SJSA1 (cell line): ENCODE results near the gene CHKB. TPM values are rescaled to one million over a fixed set of nuclear protein-coding genes. Genes with fewer than 3 reads are reported as not detected.
"Not testable (repeated sequence)": the region's sequence is repeated elsewhere in the genome, so short reads cannot be mapped to it uniquely, and the experiment has no call there.

Experiments used
- DNase-seq, 2 experiments: peaks; one replicate each; pipeline ENCODE4 v3.0.0-alpha.2; 2015 to 2020; ENCODE audit warnings: low spot score in 2 of 2, low read depth in 1 of 2
- H3K27ac ChIP-seq: fragments of 250-450 bp; sonication (Bioruptor Pico); 2 replicates; pipeline ENCODE4 v1.5.1; 2020; ENCODE audit warnings: mild to moderate bottlenecking, moderate library complexity
- H3K27me3 ChIP-seq: fragments of 250-450 bp; sonication (Bioruptor Pico); replicated peaks from 2 replicates; pipeline ENCODE4 v1.5.1; 2020; ENCODE audit warnings: mild to moderate bottlenecking, moderate library complexity
- H3K36me3 ChIP-seq: fragments of 250-450 bp; sonication (Bioruptor Pico); 2 replicates; pipeline ENCODE4 v1.5.1; 2020; ENCODE audit warnings: mild to moderate bottlenecking
- H3K4me1 ChIP-seq: fragments of 250-450 bp; sonication (Bioruptor Pico); replicated peaks from 2 replicates; pipeline ENCODE4 v1.6.1; 2021; ENCODE audit warnings: mild to moderate bottlenecking
- H3K4me3 ChIP-seq: fragments of 250-450 bp; sonication (Bioruptor Pico); 2 replicates; pipeline ENCODE4 v1.5.1; 2020; ENCODE audit warnings: mild to moderate bottlenecking
- H3K9me3 ChIP-seq: fragments of 250-450 bp; sonication (Bioruptor Pico); replicated peaks from 2 replicates; pipeline ENCODE4 v1.5.1; 2020; ENCODE audit warnings: mild to moderate bottlenecking
- total RNA-seq: library from RNA; depleted of rRNA; stranded (reverse); fragments of >200 nt; shearing (Covaris generic); gene quantifications from 2 replicates; pipeline ENCODE4 v1.2.3, GENCODE V29; 2014

CHKB gene
- total RNA-seq, 1 experiment from 2014 or later = 26.5 TPM

- not testable (repeated sequence) for H3K9me3 ChIP-seq, H3K27ac ChIP-seq, H3K36me3 ChIP-seq, H3K4me1 ChIP-seq, H3K4me3 ChIP-seq, DNase-seq
- peaks cover 60% of the 10 kb centered on the region for H3K27me3 ChIP-seq
Observed at GRCh38 chr22:50608058-50608840, 25.6 kb upstream of the CHKB start.

DNA sequence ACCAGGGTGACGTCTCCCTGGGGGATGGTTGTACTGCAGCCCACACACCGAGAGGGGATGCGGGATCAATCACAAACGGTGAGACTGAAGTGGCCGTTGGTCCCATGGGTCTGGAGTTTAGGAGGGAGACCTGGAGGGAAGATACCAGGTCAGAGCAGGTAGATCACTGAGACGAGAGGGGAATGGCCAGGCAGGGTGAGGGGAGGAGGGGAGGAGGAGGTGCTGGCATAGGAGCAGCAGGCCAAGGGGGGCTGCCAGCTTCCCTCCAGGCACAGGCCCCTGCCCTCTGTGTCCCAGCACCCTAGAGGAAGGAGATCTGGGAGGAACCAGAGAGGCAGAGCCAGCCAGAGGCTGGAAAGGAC is 25.0 kb upstream of the CHKB start:
- Histone ChIP-seq H3K27ac (no peak overlapping the region), H3K9me3 (no peaks in the 10 kb centered on the region), H3K4me3 (no peak overlapping the region), H3K36me3 (no peaks in the 10 kb centered on the region), H3K4me1 (no peaks in the 10 kb centered on the region), H3K27me3 (peaks cover 61% of the 10 kb centered on the region)
- no peak for DNase-seq

- Histone ChIP-seq H3K4me3 (no peak overlapping the region), H3K27ac (no peak overlapping the region), H3K36me3 (no peaks in the 10 kb centered on the region), H3K9me3 (no peaks in the 10 kb centered on the region), H3K4me1 (no peaks in the 10 kb centered on the region), H3K27me3 (peaks cover 62% of the 10 kb centered on the region)
- DNase-seq = peak in 1 of 2 experiments; percentile 33
Observed at GRCh38 chr22:50606946-50607658, 24.5 kb upstream of the CHKB start.

DNA sequence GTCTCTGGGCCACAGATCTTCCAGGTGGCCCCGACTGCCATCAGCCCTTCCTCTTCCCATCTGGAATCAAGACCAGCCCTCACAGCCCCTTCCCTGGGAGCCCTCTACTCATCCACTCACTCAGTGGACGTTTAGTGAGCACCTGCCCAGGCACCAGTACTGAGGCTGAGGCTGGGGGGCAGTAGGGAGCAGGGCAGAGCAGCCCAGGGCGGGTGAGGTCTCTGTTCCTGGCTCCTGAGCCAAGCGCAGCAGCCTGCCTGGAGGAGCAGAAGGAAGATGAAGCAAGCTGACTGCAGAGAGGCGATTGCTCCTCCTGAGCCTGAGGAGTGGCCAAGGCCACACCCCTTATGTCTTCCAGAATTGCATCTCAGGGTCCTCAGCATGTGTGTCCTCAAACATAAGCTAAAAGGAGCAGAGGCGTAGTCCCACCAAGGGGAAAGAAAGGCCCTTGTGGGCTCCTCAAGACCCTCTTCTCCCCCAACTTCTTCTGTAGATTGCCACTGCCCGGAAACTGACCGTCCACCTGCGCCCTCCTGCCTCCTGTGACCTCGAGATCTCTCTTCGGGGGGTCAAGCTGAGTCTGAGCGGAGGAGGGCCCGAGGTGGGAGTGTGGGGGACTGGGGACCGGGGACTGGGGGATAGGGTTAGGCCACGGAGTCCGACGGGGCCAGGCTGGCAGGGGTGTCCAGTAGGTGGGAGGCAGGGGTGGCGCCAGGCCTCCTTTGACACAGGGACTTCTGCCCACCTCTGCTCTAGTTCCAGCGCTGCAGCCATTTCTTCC is 23.7 kb upstream of the CHKB start:
- Histone ChIP-seq H3K36me3 (no peaks in the 10 kb centered on the region), H3K4me1 (no peaks in the 10 kb centered on the region), H3K27me3 (peaks cover 60% of the 10 kb centered on the region), H3K9me3 (no peaks in the 10 kb centered on the region), H3K4me3 (no peak overlapping the region), H3K27ac (no peak overlapping the region)
- DNase-seq = peak in 1 of 2 experiments; percentile 34

DNA sequence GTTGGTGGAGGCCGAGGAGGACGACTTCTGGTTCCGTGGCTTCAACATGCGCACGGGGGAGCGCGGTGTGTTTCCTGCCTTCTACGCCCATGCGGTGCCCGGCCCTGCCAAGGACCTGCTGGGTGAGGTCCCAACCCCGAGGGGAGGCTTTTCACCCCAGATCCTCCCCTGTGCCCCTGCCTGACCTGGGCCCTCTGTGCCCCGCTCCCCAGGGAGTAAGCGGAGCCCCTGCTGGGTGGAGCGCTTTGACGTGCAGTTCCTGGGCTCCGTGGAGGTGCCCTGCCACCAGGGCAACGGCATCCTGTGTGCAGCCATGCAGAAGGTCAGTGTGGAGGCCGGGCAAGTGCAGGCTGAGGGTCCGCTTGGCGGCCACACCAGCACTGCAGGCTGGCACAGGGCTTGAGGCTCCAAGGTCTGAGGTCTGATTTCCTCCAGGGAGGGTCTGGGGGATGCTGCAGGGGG is 23.0 kb upstream of the CHKB start:
- Histone ChIP-seq H3K4me3 (no peak overlapping the region), H3K4me1 (no peaks in the 10 kb centered on the region), H3K27me3 (peaks cover 63% of the 10 kb centered on the region), H3K27ac (no peak overlapping the region), H3K9me3 (no peaks in the 10 kb centered on the region), H3K36me3 (no peaks in the 10 kb centered on the region)
- DNase-seq = peak in 1 of 2 experiments; percentile 32

DNA sequence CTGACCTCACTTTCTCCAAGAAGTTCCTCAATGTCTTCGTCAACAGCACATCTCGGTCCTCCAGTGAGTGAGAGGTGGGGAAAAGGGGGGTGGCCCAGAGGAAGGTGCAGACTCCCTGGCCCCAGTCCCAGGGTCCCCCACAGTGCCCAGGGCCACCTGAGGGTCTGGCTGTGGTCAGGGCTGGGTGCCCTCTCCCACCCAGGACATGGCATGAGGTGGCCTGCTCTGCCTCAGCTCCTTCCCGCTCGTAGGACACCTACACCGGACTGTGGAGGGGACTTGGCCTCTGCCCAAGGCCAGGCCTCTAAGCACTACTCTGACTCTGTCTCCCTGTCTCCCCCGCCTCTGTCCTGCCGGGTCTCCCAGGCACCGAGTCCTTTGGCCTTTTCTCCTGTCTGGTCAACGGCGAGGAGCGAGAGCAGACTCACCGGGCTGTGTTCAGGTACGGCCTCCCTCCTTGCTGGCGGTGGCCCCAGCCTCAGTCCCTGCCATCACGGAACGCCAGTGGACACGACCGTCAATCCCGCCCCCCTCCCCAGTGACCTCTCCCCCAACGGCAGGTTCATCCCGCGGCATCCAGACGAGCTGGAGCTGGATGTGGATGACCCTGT is 22.5 kb upstream of the CHKB start:
- Histone ChIP-seq H3K4me1 (no peaks in the 10 kb centered on the region), H3K27ac (no peak overlapping the region), H3K9me3 (no peaks in the 10 kb centered on the region), H3K36me3 (no peaks in the 10 kb centered on the region), H3K27me3 (peaks cover 60% of the 10 kb centered on the region), H3K4me3 (no peak overlapping the region)
- DNase-seq = no peak

- H3K9me3 ChIP-seq = no peaks in the 10 kb centered on the region
- H3K4me3 ChIP-seq = no peak overlapping the region
- H3K36me3 ChIP-seq = no peaks in the 10 kb centered on the region
- DNase-seq = peak in 1 of 2 experiments; percentile 38
- H3K27ac ChIP-seq = no peak overlapping the region
- H3K4me1 ChIP-seq = no peaks in the 10 kb centered on the region
- H3K27me3 ChIP-seq = peaks cover 60% of the 10 kb centered on the region
Observed at GRCh38 chr22:50604256-50605001, 21.8 kb upstream of the CHKB start.

DNA sequence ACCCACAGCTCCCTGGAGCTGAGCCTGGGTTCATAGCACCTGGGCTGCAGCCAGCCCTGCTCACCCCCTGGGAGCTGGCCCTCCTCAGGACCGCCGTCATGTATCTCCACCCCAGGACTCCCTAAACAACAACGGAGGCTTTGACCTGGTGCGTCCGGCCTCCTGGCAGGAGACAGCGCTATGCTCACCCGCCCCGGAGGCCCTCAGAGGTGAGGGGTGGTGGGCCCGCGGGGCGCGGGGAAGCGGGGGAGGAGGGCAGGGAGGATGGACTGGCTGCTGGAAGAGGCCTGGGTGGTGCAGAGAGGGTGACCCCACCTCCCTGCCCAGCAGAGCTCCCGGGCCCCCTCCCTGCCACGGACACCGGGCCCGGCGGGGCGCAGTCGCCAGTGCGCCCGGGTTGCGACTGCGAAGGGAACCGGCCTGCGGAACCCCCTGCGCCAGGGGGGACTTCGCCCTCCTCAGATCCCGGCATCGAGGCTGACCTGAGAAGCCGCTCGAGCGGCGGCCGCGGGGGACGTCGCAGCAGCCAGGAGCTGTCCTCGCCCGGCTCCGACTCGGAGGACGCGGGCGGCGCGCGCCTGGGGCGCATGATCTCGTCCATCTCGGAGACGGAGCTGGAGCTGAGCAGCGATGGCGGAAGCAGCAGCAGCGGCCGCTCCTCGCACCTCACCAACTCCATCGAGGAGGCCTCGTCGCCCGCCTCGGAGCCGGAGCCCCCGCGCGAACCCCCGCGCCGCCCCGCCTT is 21.0 kb upstream of the CHKB start:
- H3K9me3 ChIP-seq = no peaks in the 10 kb centered on the region
- no peak overlapping the region for H3K27ac ChIP-seq
- H3K36me3 ChIP-seq = no peaks in the 10 kb centered on the region
- peaks cover 55% of the 10 kb centered on the region for H3K27me3 ChIP-seq
- no peak overlapping the region for H3K4me3 ChIP-seq
- H3K4me1 ChIP-seq = no peaks in the 10 kb centered on the region
- DNase-seq = peak in 1 of 2 experiments; percentile 39

GRCh38 chr22:50602338-50602700 is 19.7 kb upstream of the CHKB start:
- no peak overlapping the region for H3K27ac ChIP-seq
- no peak for DNase-seq
- no peaks in the 10 kb centered on the region for H3K9me3 ChIP-seq
- no peak overlapping the region for H3K4me3 ChIP-seq
- H3K27me3 ChIP-seq = peaks cover 55% of the 10 kb centered on the region
- no peaks in the 10 kb centered on the region for H3K4me1 ChIP-seq
- H3K36me3 ChIP-seq = no peaks in the 10 kb centered on the region

- no peaks in the 10 kb centered on the region for H3K36me3 ChIP-seq
Observed at GRCh38 chr22:50601669-50602337, 19.2 kb upstream of the CHKB start.

GRCh38 chr22:50600967-50601668 is 18.5 kb upstream of the CHKB start:
- no peaks in the 10 kb centered on the region for H3K36me3 ChIP-seq
- no peak overlapping the region for H3K4me3 ChIP-seq
- no peak overlapping the region for H3K27ac ChIP-seq
- H3K27me3 ChIP-seq = peaks cover 51% of the 10 kb centered on the region
- DNase-seq = peak in 1 of 2 experiments; percentile 43
- no peaks in the 10 kb centered on the region for H3K4me1 ChIP-seq
- no peaks in the 10 kb centered on the region for H3K9me3 ChIP-seq

More at GRCh38 chr22:50601669-50602337, 19.2 kb upstream of the CHKB start:
- Histone ChIP-seq H3K27ac (no peak overlapping the region), H3K4me3 (no peak overlapping the region), H3K4me1 (no peaks in the 10 kb centered on the region), H3K9me3 (no peaks in the 10 kb centered on the region), H3K27me3 (peaks cover 53% of the 10 kb centered on the region)
- DNase-seq = peak in 1 of 2 experiments; percentile 35

GRCh38 chr22:50600538-50600937 is 17.9 kb upstream of the CHKB start, which contains the start of gene MAPK8IP2:
MAPK8IP2 (plus strand) TSS chr22:50600793; CDS start chr22:50600819, 26 bp downstream.
- Histone ChIP-seq H3K4me1 (no peaks in the 10 kb centered on the region), H3K9me3 (no peaks in the 10 kb centered on the region), H3K4me3 (no peak within 1 kb of the TSS), H3K36me3 (no peaks in the 10 kb centered on the region), H3K27me3 (peaks cover 47% of the 10 kb centered on the region), H3K27ac (no peak within 1 kb of the TSS)
- no peak for DNase-seq
